Coronary artery (tissue), 2 donors: ENCODE data around the gene DAZ4.
"Not testable (repeated sequence)": the region's sequence is repeated elsewhere in the genome, so short reads cannot be mapped to it uniquely, and the experiment has no call there.

Source experiments
- DNase-seq: peaks from one replicate; pipeline ENCODE4 v3.0.0-alpha.2; 2017; ENCODE audit warnings: low spot score
- H3K27ac ChIP-seq, 2 donors: fragments of 200-600 bp; sonication (generic); one replicate each; pipeline ENCODE4 v1.5.1; 2016 to 2019
- H3K4me3 ChIP-seq: fragments of 200-600 bp; sonication (generic); 2 replicates; pipeline ENCODE4 v1.5.1; 2016; ENCODE audit warnings: mild to moderate bottlenecking, moderate library complexity

Gene DAZ4, protein sequence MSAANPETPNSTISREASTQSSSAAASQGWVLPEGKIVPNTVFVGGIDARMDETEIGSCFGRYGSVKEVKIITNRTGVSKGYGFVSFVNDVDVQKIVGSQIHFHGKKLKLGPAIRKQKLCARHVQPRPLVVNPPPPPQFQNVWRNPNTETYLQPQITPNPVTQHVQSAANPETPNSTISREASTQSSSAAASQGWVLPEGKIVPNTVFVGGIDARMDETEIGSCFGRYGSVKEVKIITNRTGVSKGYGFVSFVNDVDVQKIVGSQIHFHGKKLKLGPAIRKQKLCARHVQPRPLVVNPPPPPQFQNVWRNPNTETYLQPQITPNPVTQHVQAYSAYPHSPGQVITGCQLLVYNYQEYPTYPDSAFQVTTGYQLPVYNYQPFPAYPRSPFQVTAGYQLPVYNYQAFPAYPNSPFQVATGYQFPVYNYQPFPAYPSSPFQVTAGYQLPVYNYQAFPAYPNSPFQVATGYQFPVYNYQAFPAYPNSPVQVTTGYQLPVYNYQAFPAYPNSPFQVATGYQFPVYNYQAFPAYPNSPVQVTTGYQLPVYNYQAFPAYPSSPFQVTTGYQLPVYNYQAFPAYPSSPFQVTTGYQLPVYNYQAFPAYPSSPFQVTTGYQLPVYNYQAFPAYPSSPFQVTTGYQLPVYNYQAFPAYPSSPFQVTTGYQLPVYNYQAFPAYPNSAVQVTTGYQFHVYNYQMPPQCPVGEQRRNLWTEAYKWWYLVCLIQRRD

DNA sequence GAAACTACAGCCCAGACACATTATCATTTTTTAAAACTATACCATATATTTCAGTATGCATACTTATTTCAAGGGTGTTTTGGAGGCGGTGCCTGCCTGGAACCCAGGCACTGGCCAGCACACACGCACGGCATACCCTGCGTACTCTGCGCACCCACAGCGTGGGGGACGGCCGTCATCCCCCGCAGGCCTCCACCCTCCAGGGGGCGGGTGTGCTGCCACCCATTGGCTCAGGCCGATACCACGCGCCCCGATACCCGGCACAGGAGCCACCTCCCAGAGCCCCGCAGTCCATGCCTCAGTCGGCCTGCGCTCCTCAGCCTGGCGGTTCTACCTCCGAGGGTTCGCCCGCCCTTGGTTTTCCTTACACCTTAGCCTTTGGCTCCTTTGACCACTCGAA lies at the start of gene DAZ4:
Gene DAZ4, plus strand, starts transcription at position 301 of the 400 bp plus-strand sequence. CDS start 208 bp downstream, outside the sequence.
- not testable (repeated sequence) for DNase-seq

DNA sequence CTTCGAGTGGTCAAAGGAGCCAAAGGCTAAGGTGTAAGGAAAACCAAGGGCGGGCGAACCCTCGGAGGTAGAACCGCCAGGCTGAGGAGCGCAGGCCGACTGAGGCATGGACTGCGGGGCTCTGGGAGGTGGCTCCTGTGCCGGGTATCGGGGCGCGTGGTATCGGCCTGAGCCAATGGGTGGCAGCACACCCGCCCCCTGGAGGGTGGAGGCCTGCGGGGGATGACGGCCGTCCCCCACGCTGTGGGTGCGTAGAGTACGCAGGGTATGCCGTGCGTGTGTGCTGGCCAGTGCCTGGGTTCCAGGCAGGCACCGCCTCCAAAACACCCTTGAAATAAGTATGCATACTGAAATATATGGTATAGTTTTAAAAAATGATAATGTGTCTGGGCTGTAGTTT lies 20.4 kb upstream of the DAZ4 start, which contains the start of gene DAZ3:
Gene DAZ3, minus strand, starts transcription at position 101 of the 400 bp plus-strand sequence. CDS start 208 bp downstream, outside the sequence.
- not testable (repeated sequence) for H3K27ac ChIP-seq, H3K4me3 ChIP-seq, DNase-seq

More for the DNA sequence above, at the start of gene DAZ4:
- not testable (repeated sequence) for H3K4me3 ChIP-seq, H3K27ac ChIP-seq

DNA sequence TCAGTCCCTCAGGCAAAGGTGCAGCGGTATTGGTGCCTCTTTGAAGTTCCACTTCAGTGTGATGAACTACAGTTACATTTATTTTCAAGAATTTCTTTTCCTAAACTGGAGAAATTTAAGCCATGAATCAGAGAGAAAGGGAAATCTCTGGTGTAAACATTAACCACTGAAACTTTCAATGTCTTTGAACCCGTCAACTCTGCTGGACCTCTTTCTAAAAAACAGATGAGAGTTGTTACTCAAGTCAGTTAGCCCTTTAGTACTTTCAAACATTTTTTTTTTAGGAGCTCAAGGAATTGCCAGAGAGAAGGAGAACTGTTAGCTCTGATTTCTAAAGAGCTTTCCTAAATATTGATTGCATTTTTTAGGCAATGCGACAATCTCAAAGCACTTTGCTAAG lies 11.9 kb upstream of the DAZ4 start:
- not testable (repeated sequence) for DNase-seq

DNA sequence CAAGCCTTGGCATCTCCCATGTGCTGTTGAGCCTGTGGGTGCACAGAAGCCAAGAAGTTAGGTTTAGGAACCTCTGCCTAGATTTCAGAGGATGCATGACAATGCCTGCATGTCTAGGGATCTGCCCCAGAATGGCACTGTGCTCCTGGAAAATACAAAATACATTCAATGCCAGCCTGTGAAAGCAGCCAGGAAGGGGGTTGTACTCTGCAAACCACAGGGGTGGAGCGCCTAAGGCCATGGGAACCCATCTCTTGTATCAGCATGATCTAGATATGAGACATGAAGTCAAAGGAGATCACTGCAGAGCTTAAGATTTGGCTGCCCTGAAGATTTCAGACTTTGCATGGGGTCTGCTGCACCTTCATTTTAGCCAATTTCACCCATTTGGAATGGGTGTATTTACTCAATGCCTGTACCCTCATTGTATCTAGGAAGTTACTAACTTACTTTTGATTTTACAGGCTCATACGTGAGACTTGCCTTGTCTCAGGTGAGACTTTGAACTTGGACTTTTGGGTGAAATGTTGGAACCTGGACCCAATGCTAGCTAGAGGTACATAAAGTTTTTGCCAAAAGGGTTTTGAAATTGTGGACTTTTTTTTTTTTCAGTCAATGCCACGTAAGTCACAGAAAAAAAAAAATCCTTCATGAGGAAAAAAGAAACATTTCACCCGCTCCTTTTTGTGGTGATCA lies 9.4 kb upstream of the DAZ4 start:
- H3K27ac ChIP-seq, H3K4me3 ChIP-seq, DNase-seq: not testable (repeated sequence)

More for the DNA sequence above, 11.9 kb upstream of the DAZ4 start:
- not testable (repeated sequence) for H3K27ac ChIP-seq, H3K4me3 ChIP-seq

DNA sequence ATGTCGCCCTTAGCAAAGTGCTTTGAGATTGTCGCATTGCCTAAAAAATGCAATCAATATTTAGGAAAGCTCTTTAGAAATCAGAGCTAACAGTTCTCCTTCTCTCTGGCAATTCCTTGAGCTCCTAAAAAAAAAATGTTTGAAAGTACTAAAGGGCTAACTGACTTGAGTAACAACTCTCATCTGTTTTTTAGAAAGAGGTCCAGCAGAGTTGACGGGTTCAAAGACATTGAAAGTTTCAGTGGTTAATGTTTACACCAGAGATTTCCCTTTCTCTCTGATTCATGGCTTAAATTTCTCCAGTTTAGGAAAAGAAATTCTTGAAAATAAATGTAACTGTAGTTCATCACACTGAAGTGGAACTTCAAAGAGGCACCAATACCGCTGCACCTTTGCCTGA lies 8.7 kb upstream of the DAZ4 start:
- DNase-seq, H3K27ac ChIP-seq: not testable (repeated sequence)

More for the DNA sequence above, 8.7 kb upstream of the DAZ4 start:
- H3K4me3 ChIP-seq = not testable (repeated sequence)
